Measurements from ENCODE around the gene PGD.

Gene PGD

DNA sequence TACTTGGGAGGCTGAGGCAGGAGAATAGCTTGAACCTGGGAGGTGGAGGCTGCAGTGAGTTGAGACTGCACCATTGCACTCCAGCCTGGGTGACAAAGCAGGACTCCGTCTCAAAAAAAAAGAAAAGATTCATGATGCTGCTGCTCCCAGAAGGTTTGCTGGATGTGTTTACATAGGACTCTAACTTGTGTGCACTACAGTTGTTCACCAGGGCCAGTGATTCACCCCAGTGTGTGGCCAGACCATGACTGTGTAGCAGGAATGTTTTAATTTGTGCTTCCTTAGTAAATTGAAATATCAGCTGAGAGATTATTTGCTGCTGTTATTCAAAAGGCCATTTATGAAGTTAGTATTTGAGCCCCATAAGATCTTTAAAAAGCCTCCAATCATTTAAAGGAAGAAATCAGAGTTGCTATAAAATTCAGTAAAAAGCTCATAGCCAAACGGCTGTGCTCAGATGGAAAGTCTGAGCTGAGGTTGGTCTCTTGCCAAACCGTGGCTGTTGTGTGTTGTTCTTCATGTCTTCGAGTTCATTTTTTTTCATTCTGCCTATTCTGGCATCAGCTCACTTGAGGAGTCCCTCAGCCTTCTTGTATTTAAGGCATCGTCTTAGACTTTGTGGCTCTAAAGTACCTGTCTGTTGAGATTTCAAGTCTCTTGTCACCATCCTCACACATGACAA is 18.1 kb upstream of the PGD start:
- Histone ChIP-seq H3K4me3 (ENCODE audit: low read length) (no peak overlapping the region), H3K9ac (ENCODE audit: low read length) (no peak overlapping the region), H3K36me3 (ENCODE audit: control insufficient read depth, low read depth, low read length) (peaks cover 26% of the 10 kb centered on the region), H3K27me3 (ENCODE audit: control insufficient read depth, insufficient read depth, low read length) (no peaks in the 10 kb centered on the region), H3K9me3 (ENCODE audit: control insufficient read depth, low read depth, low read length) (no peaks in the 10 kb centered on the region), H3K4me1 (ENCODE audit: control insufficient read depth, low read depth, low read length) (no peaks in the 10 kb centered on the region), H3K27ac (ENCODE audit: low read length) (no peak overlapping the region)

DNA sequence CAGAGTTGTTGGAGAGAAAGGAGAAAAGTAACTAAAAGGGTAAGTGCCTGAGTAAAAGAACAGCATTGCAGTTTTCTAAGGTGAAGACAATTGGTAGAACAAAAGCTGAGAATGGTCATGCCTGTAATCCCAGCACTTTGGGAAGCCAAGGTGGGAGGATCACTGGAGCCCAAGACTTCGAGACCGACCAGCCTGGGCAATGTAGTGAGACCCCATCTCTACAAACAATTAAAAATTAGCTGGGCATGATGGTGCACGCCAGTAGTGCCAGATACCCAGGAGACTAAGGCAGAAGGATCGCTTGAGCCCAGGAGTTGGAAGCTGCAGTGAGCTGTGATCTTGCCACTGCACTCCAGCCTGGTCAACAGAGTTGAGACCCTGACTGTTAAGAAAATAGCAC is 15.2 kb upstream of the PGD start:
- Histone ChIP-seq H3K9me3 (ENCODE audit: control insufficient read depth, low read depth, low read length) (no peaks in the 10 kb centered on the region), H3K27ac (ENCODE audit: low read length) (no peak overlapping the region), H3K4me1 (ENCODE audit: control insufficient read depth, low read depth, low read length) (peaks cover 8% of the 10 kb centered on the region), H3K36me3 (ENCODE audit: control insufficient read depth, low read depth, low read length) (peaks cover 9% of the 10 kb centered on the region), H3K9ac (ENCODE audit: low read length) (no peak overlapping the region), H3K4me3 (ENCODE audit: low read length) (no peak overlapping the region), H3K27me3 (ENCODE audit: control insufficient read depth, insufficient read depth, low read length) (no peaks in the 10 kb centered on the region)

DNA sequence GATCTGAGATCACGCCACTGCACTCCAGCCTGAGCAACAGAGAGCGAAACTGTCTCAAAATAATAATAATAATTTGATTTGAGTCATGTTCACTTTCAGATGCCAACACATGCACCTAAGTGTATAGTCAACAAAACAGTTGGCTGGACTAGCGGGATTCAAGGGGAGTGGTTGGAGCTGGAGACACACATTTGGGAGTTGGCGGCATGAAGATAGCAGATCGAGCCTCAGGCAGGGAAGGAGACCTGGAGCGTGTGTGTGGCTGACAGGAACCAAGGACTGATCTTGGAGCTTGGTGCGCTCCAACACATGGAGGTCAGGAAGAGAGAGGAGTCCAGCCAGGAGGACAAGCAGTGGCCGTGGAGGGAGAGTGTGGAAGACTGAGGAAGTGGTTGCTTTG is 14.6 kb upstream of the PGD start:
- no peaks in the 10 kb centered on the region for H3K9me3 ChIP-seq (ENCODE audit: control insufficient read depth, low read depth, low read length)
- no peak overlapping the region for H3K9ac ChIP-seq (ENCODE audit: low read length)
- H3K4me3 ChIP-seq (ENCODE audit: low read length): no peak overlapping the region
- H3K27ac ChIP-seq (ENCODE audit: low read length): no peak overlapping the region
- peaks cover 8% of the 10 kb centered on the region for H3K4me1 ChIP-seq (ENCODE audit: control insufficient read depth, low read depth, low read length)
- H3K36me3 ChIP-seq (ENCODE audit: control insufficient read depth, low read depth, low read length): peaks cover 3% of the 10 kb centered on the region
- no peaks in the 10 kb centered on the region for H3K27me3 ChIP-seq (ENCODE audit: control insufficient read depth, insufficient read depth, low read length)

DNA sequence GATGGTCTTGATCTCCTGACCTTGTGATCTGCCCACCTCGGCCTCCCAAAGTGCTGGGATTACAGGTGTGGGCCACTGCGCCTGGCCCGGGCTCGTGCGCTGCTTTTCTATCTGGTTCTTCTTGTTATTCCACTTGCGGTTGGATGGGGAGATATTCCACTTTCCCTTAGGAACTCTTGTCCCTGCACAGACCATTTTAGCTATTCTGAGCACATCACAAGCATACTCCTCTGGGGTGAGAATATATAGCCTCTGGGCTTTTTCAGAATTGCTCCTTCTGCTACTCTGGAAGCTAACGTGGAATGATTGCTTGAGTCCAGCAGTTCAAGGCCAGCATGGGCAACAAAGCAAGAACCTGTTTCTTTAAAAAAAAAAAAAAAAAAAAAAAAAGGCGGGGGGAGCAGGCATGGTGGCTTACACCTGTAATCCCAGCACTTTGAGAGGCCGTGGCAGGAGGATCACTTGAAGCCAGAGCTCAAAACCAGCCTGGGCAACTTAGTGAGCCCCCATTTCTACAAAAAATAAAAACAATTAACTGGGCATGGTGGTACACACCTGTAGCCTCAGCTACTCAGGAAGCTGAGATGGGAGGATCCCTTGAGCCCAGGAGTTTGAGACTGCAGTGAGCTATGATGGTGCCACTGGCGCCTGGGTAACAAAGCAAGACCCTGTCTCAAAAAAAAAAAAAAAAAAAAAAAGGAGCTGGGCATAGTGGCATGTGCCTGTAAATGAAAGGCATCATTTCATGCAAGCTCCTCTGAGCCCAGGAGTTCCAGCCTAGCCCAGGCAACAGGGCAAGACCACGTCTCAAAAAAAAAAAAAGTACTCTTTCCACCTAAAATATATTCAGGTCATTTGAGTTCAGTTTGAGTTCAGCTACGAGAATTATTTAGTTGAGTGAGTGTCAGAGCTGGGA is 11.8 kb upstream of the PGD start:
- peak overlapping the region; percentile 42 for H3K27ac ChIP-seq (ENCODE audit: low read length)
- no peaks in the 10 kb centered on the region for H3K9me3 ChIP-seq (ENCODE audit: control insufficient read depth, low read depth, low read length)
- peak overlapping the region; percentile 33 for H3K9ac ChIP-seq (ENCODE audit: low read length)
- no peak overlapping the region for H3K4me3 ChIP-seq (ENCODE audit: low read length)
- no peaks in the 10 kb centered on the region for H3K36me3 ChIP-seq (ENCODE audit: control insufficient read depth, low read depth, low read length)
- no peaks in the 10 kb centered on the region for H3K27me3 ChIP-seq (ENCODE audit: control insufficient read depth, insufficient read depth, low read length)
- H3K4me1 ChIP-seq (ENCODE audit: control insufficient read depth, low read depth, low read length): peaks cover 8% of the 10 kb centered on the region

DNA sequence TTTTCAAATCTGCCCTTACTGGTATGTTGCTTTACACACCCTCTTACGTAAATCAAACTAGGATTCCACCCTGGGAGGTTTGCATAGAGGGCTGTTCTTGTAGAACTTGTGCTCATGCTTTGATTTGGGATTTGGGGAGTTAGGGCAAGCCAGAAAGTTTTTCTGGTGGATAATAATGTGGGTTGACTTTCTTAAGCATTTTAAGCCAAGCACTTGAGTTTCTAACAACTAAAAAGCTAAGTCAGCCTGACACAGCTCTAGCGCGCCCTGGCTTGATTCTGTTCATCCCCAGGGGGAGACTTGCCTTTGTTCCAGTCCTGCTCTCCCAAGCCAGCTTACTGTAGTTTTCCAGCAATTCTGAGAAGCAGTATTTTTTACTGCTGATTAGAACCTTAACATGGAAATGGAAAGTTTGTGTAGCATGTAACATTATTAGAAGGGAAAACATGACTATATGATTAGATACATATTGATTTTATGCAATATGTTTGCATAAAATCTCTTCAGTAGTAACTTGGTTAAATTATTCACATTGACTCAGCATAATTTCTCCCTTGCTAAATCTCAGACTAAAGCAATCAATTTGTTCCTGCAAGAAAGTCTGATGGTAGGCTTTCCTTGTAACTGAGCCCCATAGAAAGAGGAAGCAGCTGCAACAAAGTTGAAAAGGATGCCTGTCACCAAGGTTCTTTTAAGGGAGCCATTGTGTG is 11.0 kb upstream of the PGD start:
- H3K27ac ChIP-seq (ENCODE audit: low read length): peak overlapping the region; percentile 42
- H3K4me3 ChIP-seq (ENCODE audit: low read length): no peak overlapping the region

DNA sequence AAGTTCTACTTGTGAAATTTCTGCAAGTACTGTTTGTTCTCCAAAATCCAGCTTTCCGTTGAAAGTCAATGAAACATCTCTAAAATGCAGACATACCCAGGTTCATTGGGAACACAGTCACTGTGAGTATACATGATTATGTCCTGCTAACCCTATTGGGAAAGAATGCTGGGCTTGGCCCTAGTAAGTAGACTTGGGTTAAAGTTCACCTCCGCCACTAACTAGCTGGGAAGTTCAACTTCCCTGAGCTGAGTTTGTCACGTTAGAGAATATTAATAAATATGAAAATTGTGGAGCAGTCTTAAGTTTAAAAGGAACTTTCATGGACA is 10.5 kb upstream of the PGD start:
- Histone ChIP-seq H3K4me3 (ENCODE audit: low read length) (no peak overlapping the region), H3K27ac (ENCODE audit: low read length) (no peak overlapping the region), H3K9me3 (ENCODE audit: control insufficient read depth, low read depth, low read length) (no peaks in the 10 kb centered on the region), H3K36me3 (ENCODE audit: control insufficient read depth, low read depth, low read length) (no peaks in the 10 kb centered on the region), H3K9ac (ENCODE audit: low read length) (no peak overlapping the region), H3K4me1 (ENCODE audit: control insufficient read depth, low read depth, low read length) (peaks cover 8% of the 10 kb centered on the region), H3K27me3 (ENCODE audit: control insufficient read depth, insufficient read depth, low read length) (no peaks in the 10 kb centered on the region)

More for the DNA sequence above, 11.0 kb upstream of the PGD start:
- H3K9ac ChIP-seq (ENCODE audit: low read length): peak overlapping the region; percentile 33
- H3K4me1 ChIP-seq (ENCODE audit: control insufficient read depth, low read depth, low read length): peaks cover 8% of the 10 kb centered on the region
- no peaks in the 10 kb centered on the region for H3K36me3 ChIP-seq (ENCODE audit: control insufficient read depth, low read depth, low read length)
- no peaks in the 10 kb centered on the region for H3K9me3 ChIP-seq (ENCODE audit: control insufficient read depth, low read depth, low read length)
- H3K27me3 ChIP-seq (ENCODE audit: control insufficient read depth, insufficient read depth, low read length): no peaks in the 10 kb centered on the region

DNA sequence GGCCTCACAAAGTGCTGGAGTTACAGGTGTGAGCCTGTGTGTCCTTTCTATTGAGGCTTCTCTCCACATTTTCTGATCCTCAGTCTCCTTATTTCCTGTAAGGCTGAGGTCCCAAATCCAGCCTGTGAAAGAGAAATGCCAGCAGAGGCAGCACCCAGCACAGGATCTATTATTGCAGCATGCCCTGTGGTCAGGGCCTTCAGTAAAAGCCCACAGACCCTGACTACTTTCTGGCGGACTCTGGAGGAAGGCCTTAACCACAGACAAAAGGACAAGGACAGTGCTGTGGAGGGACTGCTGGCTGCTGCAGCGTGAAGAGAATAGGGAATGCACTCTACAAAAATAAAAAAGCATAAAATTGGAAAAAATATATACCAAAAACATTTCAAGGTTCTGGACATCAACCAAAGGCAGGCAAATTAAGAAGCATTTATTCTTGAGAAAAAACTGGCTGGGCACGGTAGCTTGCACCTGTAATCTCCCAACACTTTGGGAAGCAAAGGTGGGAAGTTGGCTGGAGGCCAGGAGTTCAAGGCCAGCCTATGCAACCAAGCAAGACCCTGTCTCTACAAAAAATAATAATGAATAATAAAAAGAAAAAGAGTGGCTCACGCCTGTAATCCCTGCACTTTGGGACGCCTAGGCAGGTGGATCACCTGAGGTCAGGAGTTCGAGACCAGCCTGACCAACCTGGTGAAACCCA is 9.4 kb upstream of the PGD start:
- Histone ChIP-seq H3K4me1 (ENCODE audit: control insufficient read depth, low read depth, low read length) (peaks cover 8% of the 10 kb centered on the region), H3K36me3 (ENCODE audit: control insufficient read depth, low read depth, low read length) (no peaks in the 10 kb centered on the region), H3K4me3 (ENCODE audit: low read length) (no peak overlapping the region), H3K9me3 (ENCODE audit: control insufficient read depth, low read depth, low read length) (no peaks in the 10 kb centered on the region), H3K9ac (ENCODE audit: low read length) (no peak overlapping the region), H3K27ac (ENCODE audit: low read length) (no peak overlapping the region), H3K27me3 (ENCODE audit: control insufficient read depth, insufficient read depth, low read length) (no peaks in the 10 kb centered on the region)

DNA sequence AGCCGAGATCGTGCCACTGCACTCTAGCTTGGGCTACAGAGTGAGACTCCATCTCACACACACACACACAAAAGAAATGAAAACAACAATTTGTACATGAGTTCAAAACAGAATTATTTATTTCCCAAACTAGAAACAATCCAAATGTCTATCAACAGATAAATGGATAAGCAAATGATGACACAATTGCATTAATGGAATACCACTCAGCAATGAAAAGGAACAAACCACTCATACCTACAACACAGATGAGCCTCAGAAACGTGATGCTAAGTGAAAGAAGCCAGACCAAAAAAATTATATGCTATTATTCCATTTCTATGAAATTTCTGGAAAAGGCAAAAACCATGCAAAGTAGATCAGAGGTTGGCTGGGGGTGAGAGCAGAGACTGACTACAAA is 2.0 kb upstream of the PGD start:
- Histone ChIP-seq H3K4me3 (ENCODE audit: low read length) (no peak overlapping the region), H3K27me3 (ENCODE audit: control insufficient read depth, insufficient read depth, low read length) (no peaks in the 10 kb centered on the region), H3K9ac (ENCODE audit: low read length) (no peak overlapping the region), H3K36me3 (ENCODE audit: control insufficient read depth, low read depth, low read length) (peaks cover 7% of the 10 kb centered on the region), H3K4me1 (ENCODE audit: control insufficient read depth, low read depth, low read length) (peaks cover 7% of the 10 kb centered on the region), H3K27ac (ENCODE audit: low read length) (no peak overlapping the region), H3K9me3 (ENCODE audit: control insufficient read depth, low read depth, low read length) (no peaks in the 10 kb centered on the region)

DNA sequence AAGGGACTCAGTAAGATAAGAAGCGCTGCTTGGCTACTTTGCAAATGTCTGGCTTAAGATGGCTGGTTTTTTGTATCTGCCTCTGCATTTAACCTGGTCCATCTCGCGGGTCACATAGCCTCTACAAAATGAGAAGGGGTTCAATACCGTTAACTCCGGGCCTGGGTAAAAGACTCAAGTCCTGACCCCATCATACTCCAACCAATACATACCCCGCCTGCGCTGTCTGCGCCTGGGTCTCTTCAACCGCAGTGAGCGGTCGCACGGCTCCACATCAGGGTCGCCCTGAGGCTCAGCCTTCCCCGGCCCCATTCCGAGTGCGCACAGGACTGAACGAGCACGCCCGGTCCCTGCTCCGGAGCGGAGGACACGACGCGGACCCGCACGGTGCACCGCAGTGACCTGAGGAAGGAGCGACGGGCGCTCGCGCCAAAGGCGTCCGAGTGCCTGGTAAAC is 558 bp upstream of the PGD start:
- Histone ChIP-seq H3K9ac (ENCODE audit: low read length) (peak overlapping the region; percentile 74), H3K36me3 (ENCODE audit: control insufficient read depth, low read depth, low read length) (peaks cover 19% of the 10 kb centered on the region), H3K4me3 (ENCODE audit: low read length) (peak overlapping the region; percentile 77), H3K9me3 (ENCODE audit: control insufficient read depth, low read depth, low read length) (no peaks in the 10 kb centered on the region), H3K27ac (ENCODE audit: low read length) (peak overlapping the region; percentile 31), H3K27me3 (ENCODE audit: control insufficient read depth, insufficient read depth, low read length) (no peaks in the 10 kb centered on the region), H3K4me1 (ENCODE audit: control insufficient read depth, low read depth, low read length) (peaks cover 7% of the 10 kb centered on the region)

DNA sequence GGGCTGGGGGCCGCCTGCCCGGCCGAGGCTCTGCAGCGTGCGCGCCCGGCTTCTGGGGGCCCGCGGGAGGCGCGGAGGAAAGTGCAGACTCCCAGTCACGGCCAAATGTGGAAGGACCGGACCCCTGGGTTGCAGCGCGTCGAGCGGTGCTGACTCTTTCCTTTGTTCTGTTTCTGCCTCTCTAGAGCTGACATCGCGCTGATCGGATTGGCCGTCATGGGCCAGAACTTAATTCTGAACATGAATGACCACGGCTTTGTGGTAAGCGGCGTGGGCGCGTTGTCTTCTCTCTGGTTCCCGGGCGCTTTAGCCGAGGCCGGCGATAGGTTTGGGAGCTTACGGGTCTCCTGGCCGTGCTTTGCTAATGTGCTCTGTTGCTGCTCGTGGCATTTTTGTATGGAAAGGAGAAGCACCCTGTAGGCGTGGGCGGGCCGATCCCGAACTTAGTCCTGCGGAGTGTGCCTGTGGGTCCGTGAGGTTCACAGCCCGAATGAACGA is 629 bp downstream of the PGD start:
- Histone ChIP-seq H3K9me3 (ENCODE audit: control insufficient read depth, low read depth, low read length) (no peaks in the 10 kb centered on the region), H3K4me1 (ENCODE audit: control insufficient read depth, low read depth, low read length) (peaks cover 7% of the 10 kb centered on the region), H3K27me3 (ENCODE audit: control insufficient read depth, insufficient read depth, low read length) (no peaks in the 10 kb centered on the region), H3K36me3 (ENCODE audit: control insufficient read depth, low read depth, low read length) (peaks cover 31% of the 10 kb centered on the region), H3K27ac (ENCODE audit: low read length) (peak overlapping the region; percentile 87), H3K4me3 (ENCODE audit: low read length) (peak overlapping the region; percentile 77), H3K9ac (ENCODE audit: low read length) (peak overlapping the region; percentile 88)

DNA sequence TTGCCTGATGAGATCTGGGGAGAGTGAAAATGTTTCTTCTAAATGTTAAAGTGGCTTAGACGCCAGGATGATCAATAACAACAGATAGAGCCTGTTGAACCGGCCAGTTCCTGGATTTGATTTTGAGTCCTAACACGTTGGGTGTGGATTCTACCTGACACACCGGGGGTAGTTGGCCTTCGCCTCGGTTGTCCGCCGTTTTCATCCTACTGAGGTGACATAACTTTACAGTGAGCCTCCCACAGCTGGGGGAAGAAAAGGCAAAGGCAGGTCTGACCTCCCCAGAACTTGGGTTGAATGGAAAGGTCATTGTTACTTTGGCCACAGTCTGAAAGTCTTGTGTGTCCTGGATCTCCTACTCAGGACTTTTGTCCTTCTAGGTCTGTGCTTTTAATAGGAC is 1.1 kb downstream of the PGD start:
- H3K27ac ChIP-seq (ENCODE audit: low read length): no peak overlapping the region
- no peaks in the 10 kb centered on the region for H3K27me3 ChIP-seq (ENCODE audit: control insufficient read depth, insufficient read depth, low read length)
- no peaks in the 10 kb centered on the region for H3K9me3 ChIP-seq (ENCODE audit: control insufficient read depth, low read depth, low read length)
- peaks cover 7% of the 10 kb centered on the region for H3K4me1 ChIP-seq (ENCODE audit: control insufficient read depth, low read depth, low read length)
- peak overlapping the region; percentile 77 for H3K4me3 ChIP-seq (ENCODE audit: low read length)
- H3K9ac ChIP-seq (ENCODE audit: low read length): peak overlapping the region; percentile 88
- H3K36me3 ChIP-seq (ENCODE audit: control insufficient read depth, low read depth, low read length): peaks cover 35% of the 10 kb centered on the region
